PC-3 (cell line): Measurements from ENCODE around the gene TMEM169. TPM values are rescaled to one million over a fixed set of nuclear protein-coding genes. Genes with fewer than 3 reads are reported as not detected.

ENCODE experiments used
- ATAC-seq: fragments of 200-7000 bp; cut with Tn5 transposase; 2 replicates; pipeline ENCODE4 v1.9.1; 2020; ENCODE audit warnings: mild to moderate bottlenecking, moderate library complexity
- BruUV-seq: library from RNA; stranded (reverse); fragments of 400-500 nt; replicated peaks from 2 replicates; lab custom pipeline; 2021; lab: Mats Ljungman, UMichigan
- CTCF ChIA-PET: fragments of 300-600 bp; sonication (Branson Sonifier 250); formaldehyde crosslinking; loops from one replicate; lab custom pipeline; 2022; ENCODE audit warnings: antibody characterized with exemption; lab: Charles Lee
- POLR2A ChIA-PET: fragments of 300-600 bp; sonication (Branson Sonifier 250); formaldehyde crosslinking; loops from one replicate; lab custom pipeline; 2022; ENCODE audit warnings: antibody characterized with exemption; ENCODE audit not compliant: unreplicated experiment; lab: Charles Lee
- DNase-seq: peaks from one replicate; pipeline ENCODE4 v3.0.0-alpha.2; 2015
- H2AFZ ChIP-seq: fragments of 300-600 bp; sonication (generic); 2 replicates; pipeline ENCODE4 v1.6.0; 2016; ENCODE audit warnings: antibody characterized with exemption, low read length
- H3F3A ChIP-seq: fragments of 300-600 bp; sonication (generic); one replicate; pipeline ENCODE4 v1.6.0; 2017; ENCODE audit warnings: antibody characterized with exemption, low read length, control low read depth, mild to moderate bottlenecking; ENCODE audit not compliant: unreplicated experiment
- H3K27ac ChIP-seq: fragments of 300-600 bp; sonication (generic); 2 replicates; pipeline ENCODE4 v1.5.1; 2016; ENCODE audit warnings: mild to moderate bottlenecking, low read length
- H3K27me3 ChIP-seq: fragments of 300-600 bp; sonication (generic); 2 replicates; pipeline ENCODE4 v1.6.1; 2016; ENCODE audit warnings: low read length, mixed read lengths
- H3K36me3 ChIP-seq: fragments of 300-600 bp; sonication (generic); 2 replicates; pipeline ENCODE4 v1.6.1; 2016; ENCODE audit warnings: low read depth, mixed run types, low read length, mixed read lengths
- H3K4me1 ChIP-seq: fragments of 300-600 bp; sonication (generic); 2 replicates; pipeline ENCODE4 v1.5.1; 2016; ENCODE audit warnings: low read length; ENCODE audit not compliant: insufficient read depth
- H3K4me2 ChIP-seq: fragments of 300-600 bp; sonication (generic); 2 replicates; pipeline ENCODE4 v1.6.0; 2016; ENCODE audit warnings: low read length
- H3K4me3 ChIP-seq: fragments of 300-600 bp; sonication (generic); 2 replicates; pipeline ENCODE4 v1.5.1; 2016; ENCODE audit warnings: mild to moderate bottlenecking, low read length, mixed read lengths
- H3K79me2 ChIP-seq: fragments of 300-600 bp; sonication (generic); 2 replicates; pipeline ENCODE4 v1.6.1; 2017; ENCODE audit warnings: low read length, mixed read lengths
- H3K9ac ChIP-seq: fragments of 300-600 bp; sonication (generic); 2 replicates; pipeline ENCODE4 v1.6.0; 2016; ENCODE audit warnings: mild to moderate bottlenecking, low read length
- H3K9me2 ChIP-seq: fragments of 300-600 bp; sonication (generic); replicated peaks from 2 replicates; pipeline ENCODE4 v1.6.1; 2016; ENCODE audit warnings: mixed run types, low read length, mixed read lengths
- H3K9me3 ChIP-seq: fragments of 300-600 bp; sonication (generic); 2 replicates; pipeline ENCODE4 v1.6.1; 2016; ENCODE audit warnings: low read length, mixed read lengths
- H4K20me1 ChIP-seq: fragments of 300-600 bp; sonication (generic); 2 replicates; pipeline ENCODE4 v1.6.1; 2016; ENCODE audit warnings: low read length, mixed read lengths
- EZH2 ChIP-seq: fragments of 300-600 bp; sonication (generic); IDR thresholded peaks from one replicate; pipeline ENCODE4 v1.6.1; 2017; ENCODE audit warnings: antibody characterized with exemption, mild to moderate bottlenecking, low read length; ENCODE audit not compliant: unreplicated experiment
- EZH2phosphoT487 ChIP-seq: fragments of 300-600 bp; sonication (generic); IDR thresholded peaks from 2 replicates; pipeline ENCODE4 v1.6.1; 2018; ENCODE audit warnings: mild to moderate bottlenecking, antibody characterized with exemption, low read length, borderline replicate concordance
- intact Hi-C: fragments of 100-400 bp; cut with micrococcal nuclease; formaldehyde crosslinking; loops from 2 replicates; pipeline ENCODE4 v1.9.0; 2023
- total RNA-seq: library from RNA; depleted of rRNA; stranded (reverse); fragments of >200 nt; gene quantifications from 2 replicates; pipeline ENCODE4 v1.2.3, GENCODE V29; 2014
- TF ChIP-seq, protein P1 (sequence below): fragments of 300-600 bp; sonication (generic); conservative IDR thresholded peaks from 2 replicates; pipeline ENCODE4 v1.5.1; 2017; ENCODE audit warnings: antibody characterized with exemption, low read depth, mild to moderate bottlenecking, low read length

TMEM169 gene
- total RNA-seq, 1 experiment from 2014 or later: not detected

- H4K20me1 ChIP-seq: no peaks in the 10 kb centered on the region
- H2AFZ ChIP-seq: no peak overlapping the region
- ChIA-PET POLR2A (no interaction called here), CTCF (no interaction called here)
- no peaks in the 10 kb centered on the region for H3K79me2 ChIP-seq
- no peaks in the 10 kb centered on the region for H3K36me3 ChIP-seq
- ATAC-seq (no peak), DNase-seq (no peak)
- H3K27ac ChIP-seq: no peak overlapping the region
- no peaks in the 10 kb centered on the region; the same call in 1 of the 2 replicates for H3K9me2 ChIP-seq
- H3K4me1 ChIP-seq: no peaks in the 10 kb centered on the region
- TF ChIP-seq EZH2 (no peak), EZH2phosphoT487 (no peak)
- TF ChIP-seq, protein P1, sequence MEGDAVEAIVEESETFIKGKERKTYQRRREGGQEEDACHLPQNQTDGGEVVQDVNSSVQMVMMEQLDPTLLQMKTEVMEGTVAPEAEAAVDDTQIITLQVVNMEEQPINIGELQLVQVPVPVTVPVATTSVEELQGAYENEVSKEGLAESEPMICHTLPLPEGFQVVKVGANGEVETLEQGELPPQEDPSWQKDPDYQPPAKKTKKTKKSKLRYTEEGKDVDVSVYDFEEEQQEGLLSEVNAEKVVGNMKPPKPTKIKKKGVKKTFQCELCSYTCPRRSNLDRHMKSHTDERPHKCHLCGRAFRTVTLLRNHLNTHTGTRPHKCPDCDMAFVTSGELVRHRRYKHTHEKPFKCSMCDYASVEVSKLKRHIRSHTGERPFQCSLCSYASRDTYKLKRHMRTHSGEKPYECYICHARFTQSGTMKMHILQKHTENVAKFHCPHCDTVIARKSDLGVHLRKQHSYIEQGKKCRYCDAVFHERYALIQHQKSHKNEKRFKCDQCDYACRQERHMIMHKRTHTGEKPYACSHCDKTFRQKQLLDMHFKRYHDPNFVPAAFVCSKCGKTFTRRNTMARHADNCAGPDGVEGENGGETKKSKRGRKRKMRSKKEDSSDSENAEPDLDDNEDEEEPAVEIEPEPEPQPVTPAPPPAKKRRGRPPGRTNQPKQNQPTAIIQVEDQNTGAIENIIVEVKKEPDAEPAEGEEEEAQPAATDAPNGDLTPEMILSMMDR: no peak
- H3F3A ChIP-seq: no peaks in the 10 kb centered on the region
- no peak overlapping the region for H3K4me3 ChIP-seq
- intact Hi-C loops: no loop called here
- H3K27me3 ChIP-seq: no peaks in the 10 kb centered on the region
- H3K9me3 ChIP-seq: no peaks in the 10 kb centered on the region
- no peak overlapping the region for H3K9ac ChIP-seq
- BruUV-seq: no TSS peak
- no peak overlapping the region for H3K4me2 ChIP-seq
Measured at GRCh38 chr2:216094701-216095100, 13.0 kb downstream of the TMEM169 start.

DNA sequence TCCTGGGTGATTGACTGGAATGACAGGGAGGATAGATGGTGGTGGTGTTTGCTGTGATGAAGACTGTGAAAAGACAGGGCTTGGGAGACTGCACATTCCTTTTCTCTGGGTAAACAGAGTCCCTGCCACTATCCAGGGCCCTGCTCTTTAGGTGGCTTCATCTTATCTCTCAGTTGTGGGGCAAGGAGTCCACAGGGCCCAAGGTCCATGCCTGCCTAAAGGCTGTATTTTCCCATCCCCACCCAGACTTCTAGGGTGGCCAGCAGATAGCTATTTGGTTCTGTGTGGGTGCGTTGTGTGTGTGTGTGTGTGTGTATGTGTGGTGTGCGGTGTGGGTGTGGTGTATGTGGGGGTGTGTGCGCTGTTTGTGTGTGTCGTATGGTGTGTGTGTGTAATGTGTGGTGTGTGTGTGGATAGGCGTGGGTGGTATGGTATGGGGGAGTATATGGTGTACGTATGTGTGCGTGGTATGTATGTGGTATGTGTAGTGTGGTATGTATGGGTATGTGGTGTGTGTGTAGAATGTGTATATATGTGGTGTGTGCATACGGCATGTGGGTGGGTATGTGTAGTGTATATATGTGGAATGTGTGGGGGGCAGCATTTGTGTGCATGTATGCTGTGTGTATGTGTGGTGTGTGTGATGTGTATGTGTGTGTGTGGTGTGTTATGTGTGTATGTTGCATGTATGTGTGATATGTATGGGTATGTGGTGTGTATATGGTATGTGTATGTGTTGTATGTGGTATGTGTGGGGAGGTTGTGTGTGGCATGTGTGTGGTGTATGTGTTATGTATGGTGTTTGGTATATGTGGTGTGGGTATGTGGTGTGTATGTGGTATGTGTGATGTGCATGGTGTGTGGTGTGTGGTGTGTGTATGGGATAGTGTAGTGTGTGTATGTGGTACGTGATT is 17.0 kb downstream of the TMEM169 start:
- no peaks in the 10 kb centered on the region for H3K36me3 ChIP-seq
- H3F3A ChIP-seq: no peaks in the 10 kb centered on the region
- no peak overlapping the region for H3K27ac ChIP-seq
- no peaks in the 10 kb centered on the region for H4K20me1 ChIP-seq
- DNase-seq (no peak), ATAC-seq (no peak)
- ChIA-PET POLR2A (no interaction called here), CTCF (no interaction called here)
- intact Hi-C loops: no loop called here
- no peak overlapping the region for H2AFZ ChIP-seq
- no TSS peak for BruUV-seq
- H3K4me3 ChIP-seq: no peak overlapping the region
- TF ChIP-seq EZH2 (no peak), EZH2phosphoT487 (no peak)
- TF ChIP-seq, protein P1: no peak
- no peaks in the 10 kb centered on the region for H3K4me1 ChIP-seq
- H3K9ac ChIP-seq: no peak overlapping the region
- H3K9me2 ChIP-seq: no peaks in the 10 kb centered on the region
- no peaks in the 10 kb centered on the region for H3K79me2 ChIP-seq
- H3K27me3 ChIP-seq: no peaks in the 10 kb centered on the region
- H3K4me2 ChIP-seq: no peak overlapping the region
- no peaks in the 10 kb centered on the region for H3K9me3 ChIP-seq

DNA sequence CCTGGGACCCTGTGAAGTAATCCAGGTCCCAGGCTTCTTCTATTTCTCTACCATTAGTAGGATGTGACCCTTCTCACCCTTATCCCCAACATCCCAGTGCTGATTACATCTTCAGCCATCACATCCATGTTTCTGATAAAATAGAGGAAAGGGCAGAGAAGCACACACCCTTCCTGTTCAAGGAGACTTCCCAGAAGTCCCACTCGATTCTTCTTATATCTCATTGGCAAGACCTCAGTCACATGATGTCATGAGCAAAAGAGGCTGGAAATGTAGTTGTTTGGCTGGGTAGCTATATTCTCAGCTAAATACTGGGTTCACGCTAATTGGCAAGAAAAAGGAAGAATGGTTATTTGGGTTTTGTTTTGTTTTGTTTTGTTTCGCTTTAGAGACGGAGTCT is 19.4 kb downstream of the TMEM169 start:
- intact Hi-C loops: no loop called here
- no TSS peak for BruUV-seq
- ATAC-seq (no peak), DNase-seq (no peak)
- Histone ChIP-seq H3K79me2 (no peaks in the 10 kb centered on the region), H2AFZ (no peak overlapping the region), H3K4me3 (no peak overlapping the region), H3K27me3 (no peaks in the 10 kb centered on the region), H3K27ac (no peak overlapping the region), H3K4me2 (no peak overlapping the region), H3F3A (no peaks in the 10 kb centered on the region), H3K36me3 (no peaks in the 10 kb centered on the region), H3K4me1 (no peaks in the 10 kb centered on the region), H4K20me1 (no peaks in the 10 kb centered on the region), H3K9me3 (no peaks in the 10 kb centered on the region), H3K9me2 (no peaks in the 10 kb centered on the region), H3K9ac (no peak overlapping the region)
- ChIA-PET POLR2A (no interaction called here), CTCF (no interaction called here)
- TF ChIP-seq EZH2 (no peak), EZH2phosphoT487 (no peak)
- TF ChIP-seq, protein P1: no peak
